ENCODE results near the gene METAP1.

METAP1 gene

DNA sequence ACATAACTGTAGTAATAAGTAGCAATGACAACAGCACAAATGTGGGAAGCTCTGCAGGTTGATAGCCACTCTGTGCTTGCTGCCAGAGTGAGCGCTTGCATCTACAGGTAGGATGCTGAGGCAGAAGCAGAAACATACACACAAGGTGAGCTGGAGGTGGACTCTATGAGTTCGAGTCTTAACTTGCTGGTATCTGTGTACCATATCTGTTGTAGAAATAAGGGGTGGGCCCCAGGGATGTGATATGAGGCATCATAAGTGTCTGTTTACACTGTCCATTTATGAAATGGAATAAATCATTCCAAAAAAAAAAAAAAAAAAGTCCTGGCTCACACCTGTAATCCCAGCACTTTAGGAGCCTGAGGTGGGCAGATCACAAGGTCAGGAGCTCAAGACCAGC, 33.8 kb upstream of the METAP1 start:
- no peak for ATAC-seq
- TF ChIP-seq ZNF8 (CRISPR knock-in tag; IDR thresholded peaks at IDR 0.05), result no peak
- no peak for TF ChIP-seq ARNTL (CRISPR knock-in tag; IDR thresholded peaks at IDR 0.05; ENCODE audit: borderline replicate concordance, low read depth)
- TF ChIP-seq ZNF565 (CRISPR knock-in tag; conservative IDR thresholded peaks at IDR 0.05; ENCODE audit: low read depth), result no peak
- TF ChIP-seq OSR1 (CRISPR knock-in tag; IDR thresholded peaks at IDR 0.05), result no peak
- TF ChIP-seq TSHZ2 (CRISPR knock-in tag; IDR thresholded peaks at IDR 0.05), result no peak
- TF ChIP-seq ESRRG (CRISPR knock-in tag; IDR thresholded peaks at IDR 0.05), result no peak

DNA sequence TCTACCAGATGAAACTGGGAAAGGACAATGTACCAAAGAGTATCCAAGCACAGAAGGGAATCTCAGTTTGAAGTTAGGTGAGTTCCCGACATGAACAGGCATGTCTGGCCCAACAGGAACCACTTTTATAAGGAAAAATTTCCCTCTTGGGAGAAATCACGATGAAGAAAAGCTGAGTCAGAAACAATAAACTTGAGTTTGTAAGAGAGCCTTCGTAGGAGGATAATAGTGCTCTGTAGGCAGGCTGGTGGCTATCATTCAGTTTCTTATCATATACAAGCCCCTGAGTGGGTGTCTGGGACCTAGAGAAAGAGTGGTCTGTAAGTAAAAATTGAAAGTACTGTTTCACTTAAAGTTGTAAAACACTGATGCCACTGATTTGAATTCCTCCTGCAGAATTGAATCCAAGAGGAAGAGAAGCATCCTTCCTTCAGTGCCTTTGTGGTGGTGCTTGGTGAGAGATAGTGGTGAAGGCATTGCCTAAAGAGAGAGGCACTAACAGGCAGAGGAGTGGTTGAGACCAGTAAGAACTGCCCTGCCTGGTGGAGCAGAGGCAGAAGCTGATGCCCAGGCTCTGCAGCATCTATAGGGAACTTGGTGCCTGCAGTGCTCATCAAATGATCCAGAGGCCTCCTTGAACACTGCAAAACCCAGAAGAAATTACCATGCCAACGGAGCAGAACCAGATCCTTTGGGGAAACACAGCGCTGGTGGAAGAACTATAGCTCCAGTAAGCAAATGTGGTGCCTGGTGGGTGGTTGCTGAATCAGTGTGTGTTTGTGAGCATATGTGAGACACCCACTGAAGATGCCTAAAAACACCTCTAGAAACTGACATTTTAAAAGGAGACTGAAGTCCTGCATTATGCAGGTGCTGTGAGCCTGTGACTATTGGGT, 31.7 kb upstream of the METAP1 start:
- TF ChIP-seq ZFP3 (CRISPR knock-in tag; IDR thresholded peaks at IDR 0.05) (no peak), PATZ1 (CRISPR knock-in tag; IDR thresholded peaks at IDR 0.05; ENCODE audit: borderline replicate concordance) (no peak), ZFP30 (CRISPR knock-in tag; IDR thresholded peaks at IDR 0.05) (no peak), ZC3H10 (CRISPR knock-in tag; IDR thresholded peaks at IDR 0.05) (no peak), ZNF70 (CRISPR knock-in tag; IDR thresholded peaks at IDR 0.05) (no peak), SNAI2 (CRISPR knock-in tag; IDR thresholded peaks at IDR 0.05) (no peak), ARNTL (CRISPR knock-in tag; IDR thresholded peaks at IDR 0.05; ENCODE audit: borderline replicate concordance, low read depth) (no peak), RARB (CRISPR knock-in tag; IDR thresholded peaks at IDR 0.05) (no peak)
- peak; percentile 40 for ATAC-seq

GRCh38 chr4:98966926-98967325, 28.6 kb upstream of the METAP1 start:
- no peak for ATAC-seq
- TF ChIP-seq, protein P1, sequence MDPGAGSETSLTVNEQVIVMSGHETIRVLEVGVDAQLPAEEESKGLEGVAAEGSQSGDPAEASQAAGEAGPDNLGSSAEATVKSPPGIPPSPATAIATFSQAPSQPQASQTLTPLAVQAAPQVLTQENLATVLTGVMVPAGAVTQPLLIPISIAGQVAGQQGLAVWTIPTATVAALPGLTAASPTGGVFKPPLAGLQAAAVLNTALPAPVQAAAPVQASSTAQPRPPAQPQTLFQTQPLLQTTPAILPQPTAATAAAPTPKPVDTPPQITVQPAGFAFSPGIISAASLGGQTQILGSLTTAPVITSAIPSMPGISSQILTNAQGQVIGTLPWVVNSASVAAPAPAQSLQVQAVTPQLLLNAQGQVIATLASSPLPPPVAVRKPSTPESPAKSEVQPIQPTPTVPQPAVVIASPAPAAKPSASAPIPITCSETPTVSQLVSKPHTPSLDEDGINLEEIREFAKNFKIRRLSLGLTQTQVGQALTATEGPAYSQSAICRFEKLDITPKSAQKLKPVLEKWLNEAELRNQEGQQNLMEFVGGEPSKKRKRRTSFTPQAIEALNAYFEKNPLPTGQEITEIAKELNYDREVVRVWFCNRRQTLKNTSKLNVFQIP (CRISPR knock-in tag; IDR thresholded peaks at IDR 0.05; ENCODE audit: borderline replicate concordance, low read depth), result no peak
- TF ChIP-seq ZNF70 (CRISPR knock-in tag; IDR thresholded peaks at IDR 0.05), result no peak
- TF ChIP-seq BACH2 (CRISPR knock-in tag; IDR thresholded peaks at IDR 0.05; ENCODE audit: borderline replicate concordance), result no peak
- no peak for TF ChIP-seq RARB (CRISPR knock-in tag; IDR thresholded peaks at IDR 0.05)
- TF ChIP-seq ESRRG (CRISPR knock-in tag; IDR thresholded peaks at IDR 0.05), result no peak

GRCh38 chr4:98967786-98968329, 27.7 kb upstream of the METAP1 start:
- TF ChIP-seq ESRRG (CRISPR knock-in tag; IDR thresholded peaks at IDR 0.05), result no peak
- TF ChIP-seq SNAI2 (CRISPR knock-in tag; IDR thresholded peaks at IDR 0.05), result no peak
- TF ChIP-seq, protein P1 (CRISPR knock-in tag; IDR thresholded peaks at IDR 0.05; ENCODE audit: borderline replicate concordance, low read depth), result no peak
- ATAC-seq, result no peak

Measured in SK-N-SH treated with all-trans-retinoic acid at 6 μM for 48 hours (cell line).